Brain microvascular endothelial cell (primary cell): ENCODE data around the gene DEAF1.

Experiments used
- DNase-seq: peaks from one replicate; pipeline ENCODE4 v3.0.0-alpha.2; 2020
- H3K27ac ChIP-seq: fragments of 250-450 bp; sonication (Bioruptor Pico); 2 replicates; pipeline ENCODE4 v1.5.1; 2020; ENCODE audit warnings: mild to moderate bottlenecking, moderate library complexity
- H3K27me3 ChIP-seq: fragments of 250-450 bp; sonication (Bioruptor Pico); replicated peaks from 2 replicates; pipeline ENCODE4 v1.5.1; 2020; ENCODE audit warnings: mild to moderate bottlenecking
- H3K36me3 ChIP-seq: fragments of 250-450 bp; sonication (Bioruptor Pico); replicated peaks from 2 replicates; pipeline ENCODE4 v1.5.1; 2020; ENCODE audit warnings: mild to moderate bottlenecking
- H3K4me3 ChIP-seq: 2 replicates; pipeline ENCODE4 v1.5.1; 2011; ENCODE audit warnings: low read depth, mild to moderate bottlenecking, control low read depth, low read length, moderate library complexity
- in situ Hi-C: cut with HindIII; loops from 2 replicates; pipeline ENCODE4 v1.10.0; 2017; ENCODE audit warnings: low sequenced_read_pairs, low pct_ligation_motif_present
- TF ChIP-seq, protein P1 (sequence below): IDR thresholded peaks from 2 replicates; pipeline ENCODE4 v1.5.1; 2011; ENCODE audit warnings: low read depth, mild to moderate bottlenecking, moderate library complexity, low read length, control low read depth, inconsistent platforms; ENCODE audit errors: missing control alignments

Gene DEAF1

DNA sequence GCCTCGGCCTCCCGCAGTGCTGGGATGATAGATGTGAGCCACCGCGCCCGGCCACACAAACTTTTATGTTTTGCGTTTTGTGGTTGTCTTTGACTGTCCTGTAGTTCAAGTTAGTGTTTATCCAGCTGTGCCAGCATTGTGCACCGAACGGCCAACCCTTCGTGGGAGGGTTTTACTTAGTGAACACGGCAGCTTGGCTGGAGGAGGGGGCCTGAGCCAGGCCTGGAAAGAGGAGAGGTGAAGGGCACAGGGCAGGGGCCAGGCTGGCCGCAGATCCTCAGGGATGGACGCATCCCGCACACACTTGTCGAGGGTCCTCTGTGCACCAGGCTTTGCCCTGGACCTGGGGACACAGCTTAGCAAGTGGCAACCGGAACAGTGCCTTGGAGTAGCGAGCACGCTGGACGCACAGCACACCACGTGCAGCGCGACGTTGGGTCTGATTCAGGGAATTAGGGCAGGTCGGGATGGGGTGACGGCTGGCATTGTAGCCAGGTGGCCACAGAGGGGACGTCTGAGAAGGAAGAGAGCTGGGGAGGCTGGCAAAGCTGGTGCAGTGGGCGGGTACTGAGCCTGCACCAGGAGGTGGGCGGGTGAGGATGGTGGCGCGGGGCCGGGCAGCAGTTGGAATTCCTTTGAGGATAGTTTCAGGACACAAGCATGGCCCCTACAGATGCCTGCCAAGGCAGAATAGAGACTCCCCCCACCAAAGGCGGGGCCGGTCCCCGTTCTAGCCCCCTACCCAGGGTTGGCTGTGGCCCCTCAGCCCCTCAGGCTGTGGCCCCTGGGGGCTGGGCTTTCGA, 24.4 kb upstream of the DEAF1 start:
- TF ChIP-seq, protein P1, sequence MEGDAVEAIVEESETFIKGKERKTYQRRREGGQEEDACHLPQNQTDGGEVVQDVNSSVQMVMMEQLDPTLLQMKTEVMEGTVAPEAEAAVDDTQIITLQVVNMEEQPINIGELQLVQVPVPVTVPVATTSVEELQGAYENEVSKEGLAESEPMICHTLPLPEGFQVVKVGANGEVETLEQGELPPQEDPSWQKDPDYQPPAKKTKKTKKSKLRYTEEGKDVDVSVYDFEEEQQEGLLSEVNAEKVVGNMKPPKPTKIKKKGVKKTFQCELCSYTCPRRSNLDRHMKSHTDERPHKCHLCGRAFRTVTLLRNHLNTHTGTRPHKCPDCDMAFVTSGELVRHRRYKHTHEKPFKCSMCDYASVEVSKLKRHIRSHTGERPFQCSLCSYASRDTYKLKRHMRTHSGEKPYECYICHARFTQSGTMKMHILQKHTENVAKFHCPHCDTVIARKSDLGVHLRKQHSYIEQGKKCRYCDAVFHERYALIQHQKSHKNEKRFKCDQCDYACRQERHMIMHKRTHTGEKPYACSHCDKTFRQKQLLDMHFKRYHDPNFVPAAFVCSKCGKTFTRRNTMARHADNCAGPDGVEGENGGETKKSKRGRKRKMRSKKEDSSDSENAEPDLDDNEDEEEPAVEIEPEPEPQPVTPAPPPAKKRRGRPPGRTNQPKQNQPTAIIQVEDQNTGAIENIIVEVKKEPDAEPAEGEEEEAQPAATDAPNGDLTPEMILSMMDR, result no peak
- Histone ChIP-seq H3K36me3 (no peaks in the 10 kb centered on the region), H3K4me3 (no peak overlapping the region), H3K27me3 (peaks cover 21% of the 10 kb centered on the region), H3K27ac (no peak overlapping the region)
- in situ Hi-C loops, result no loop called here
- DNase-seq, result no peak

DNA sequence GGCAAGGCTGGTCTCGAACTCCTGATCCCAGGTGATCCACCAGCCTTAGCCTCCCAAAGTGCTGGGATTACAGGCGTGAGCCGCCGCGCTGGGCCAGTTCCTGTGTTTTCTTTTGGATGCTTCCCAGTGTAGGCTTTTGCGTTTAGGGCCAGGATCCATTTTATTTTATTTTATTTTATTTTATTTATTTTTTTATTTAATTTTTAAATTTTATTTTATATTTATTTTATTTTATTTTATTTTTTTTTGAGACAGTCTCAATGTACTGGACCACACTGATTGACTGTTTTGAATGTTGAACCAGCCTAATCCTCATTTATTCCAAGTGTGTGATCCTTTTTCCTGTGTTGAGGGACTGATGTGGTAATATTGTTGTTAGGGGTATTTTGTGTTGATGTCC, 19.4 kb upstream of the DEAF1 start:
- TF ChIP-seq, protein P1, result no peak
- H3K36me3 ChIP-seq, result no peaks in the 10 kb centered on the region
- DNase-seq, result no peak
- H3K4me3 ChIP-seq, result no peak overlapping the region
- in situ Hi-C loops, result no loop called here
- no peak overlapping the region for H3K27ac ChIP-seq
- no peaks in the 10 kb centered on the region for H3K27me3 ChIP-seq

DNA sequence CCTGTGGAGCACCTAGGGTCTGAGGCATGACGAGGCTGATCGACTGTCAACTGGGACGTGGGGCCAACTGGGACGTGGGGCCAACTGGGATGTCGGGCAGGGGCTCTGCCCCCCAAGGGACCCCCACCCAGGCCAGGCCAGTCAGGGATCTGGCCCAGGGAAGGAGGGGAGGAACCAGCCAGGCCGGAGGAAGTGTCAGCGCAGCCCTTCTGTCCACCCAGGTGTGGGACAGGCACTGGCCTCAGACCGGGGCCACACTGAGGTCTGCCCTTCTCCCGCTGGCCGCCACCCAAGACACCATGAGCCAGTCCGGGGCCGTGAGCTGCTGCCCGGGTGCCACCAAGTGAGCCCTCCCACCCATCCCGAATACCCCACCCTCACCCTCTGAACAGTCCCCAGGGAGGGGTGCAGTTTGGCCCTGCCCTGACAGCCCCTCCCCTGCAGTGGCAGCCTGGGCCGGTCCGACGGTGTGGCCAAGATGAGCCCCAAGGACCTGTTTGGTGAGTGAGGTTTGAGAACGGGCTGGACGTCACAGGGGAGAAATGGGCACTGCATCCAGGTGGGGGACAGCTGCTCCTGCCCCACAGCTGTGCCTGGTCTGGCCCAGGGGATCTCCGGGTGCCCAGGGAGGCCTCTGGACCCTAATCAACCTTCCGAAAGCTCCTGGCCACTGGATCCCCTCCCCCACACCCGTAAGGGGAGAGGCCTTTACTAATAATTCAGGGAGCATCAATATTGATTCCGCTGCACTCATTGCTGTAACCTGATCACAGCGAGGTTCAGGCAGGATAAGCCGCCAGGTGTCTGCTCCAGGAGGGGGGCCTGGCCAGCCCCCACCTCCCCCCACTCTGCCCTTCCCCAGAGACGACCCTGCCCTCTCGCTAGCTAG, 14.3 kb upstream of the DEAF1 start:
- TF ChIP-seq, protein P1, result no peak
- H3K27ac ChIP-seq, result no peak overlapping the region
- no peak overlapping the region for H3K4me3 ChIP-seq
- no peaks in the 10 kb centered on the region for H3K36me3 ChIP-seq
- DNase-seq, result no peak
- in situ Hi-C loops, result no loop called here
- no peaks in the 10 kb centered on the region for H3K27me3 ChIP-seq

GRCh38 chr11:708511-708910, 13.5 kb upstream of the DEAF1 start:
- Histone ChIP-seq H3K27me3 (no peaks in the 10 kb centered on the region), H3K27ac (no peak overlapping the region), H3K4me3 (no peak overlapping the region), H3K36me3 (no peaks in the 10 kb centered on the region)
- TF ChIP-seq, protein P1, result no peak
- no peak for DNase-seq
- in situ Hi-C loops, result no loop called here

- TF ChIP-seq, protein P1, result no peak
- no peaks in the 10 kb centered on the region for H3K36me3 ChIP-seq
- H3K27ac ChIP-seq, result no peak overlapping the region
- in situ Hi-C loops, result no loop called here
- no peak for DNase-seq
- no peaks in the 10 kb centered on the region for H3K27me3 ChIP-seq
- no peak overlapping the region for H3K4me3 ChIP-seq
These were observed 12.9 kb upstream of the DEAF1 start for GRCh38 chr11:707817-708420.
